Glutamatergic neuron (in vitro differentiated cells): ENCODE measurements around the gene NTPCR. TPM values are rescaled to one million over a fixed set of nuclear protein-coding genes. Genes with fewer than 3 reads are reported as not detected.

ENCODE experiments used
- DNase-seq: peaks from one replicate; pipeline ENCODE4 v3.0.0; 2022
- H3K27ac Mint-ChIP-seq: one replicate; pipeline ENCODE4 v1.8.0; 2020; ENCODE audit warnings: mild to moderate bottlenecking, mixed read lengths, inconsistent platforms; ENCODE audit not compliant: unreplicated experiment
- H3K27me3 Mint-ChIP-seq: one replicate; pipeline ENCODE4 v1.8.0; 2020; ENCODE audit warnings: mild to moderate bottlenecking, moderate library complexity, mixed read lengths, inconsistent platforms; ENCODE audit not compliant: unreplicated experiment
- H3K36me3 Mint-ChIP-seq: one replicate; pipeline ENCODE4 v1.8.0; 2020; ENCODE audit warnings: mild to moderate bottlenecking, mixed read lengths, inconsistent platforms; ENCODE audit not compliant: unreplicated experiment
- H3K4me1 Mint-ChIP-seq: one replicate; pipeline ENCODE4 v1.8.0; 2020; ENCODE audit warnings: mild to moderate bottlenecking, low read depth, mixed read lengths, inconsistent platforms; ENCODE audit not compliant: unreplicated experiment
- H3K4me3 Mint-ChIP-seq: one replicate; pipeline ENCODE4 v1.8.0; 2020; ENCODE audit warnings: mild to moderate bottlenecking, mixed read lengths, inconsistent platforms; ENCODE audit not compliant: unreplicated experiment
- H3K9me3 Mint-ChIP-seq: one replicate; pipeline ENCODE4 v1.8.0; 2020; ENCODE audit warnings: mild to moderate bottlenecking, moderate library complexity, mixed read lengths, inconsistent platforms; ENCODE audit not compliant: unreplicated experiment
- total RNA-seq: library from RNA; stranded (reverse); fragmentation: NEBNext Ultra II Directional; extraction: Animal tissue kit (Norgen Biotek cat#: 25700); gene quantifications from one replicate; pipeline ENCODE4 v1.2.1, GENCODE V29; 2021; ENCODE audit not compliant: unreplicated experiment
- TF ChIP-seq, protein P1 (sequence below): fragments of 200-600 bp; sonication (generic); IDR thresholded peaks from one replicate; pipeline ENCODE4 v1.5.0; 2021; ENCODE audit not compliant: partially characterized antibody, unreplicated experiment

The NTPCR gene
- total RNA-seq, 1 donor from 2014 or later, result 40.7 TPM

DNA sequence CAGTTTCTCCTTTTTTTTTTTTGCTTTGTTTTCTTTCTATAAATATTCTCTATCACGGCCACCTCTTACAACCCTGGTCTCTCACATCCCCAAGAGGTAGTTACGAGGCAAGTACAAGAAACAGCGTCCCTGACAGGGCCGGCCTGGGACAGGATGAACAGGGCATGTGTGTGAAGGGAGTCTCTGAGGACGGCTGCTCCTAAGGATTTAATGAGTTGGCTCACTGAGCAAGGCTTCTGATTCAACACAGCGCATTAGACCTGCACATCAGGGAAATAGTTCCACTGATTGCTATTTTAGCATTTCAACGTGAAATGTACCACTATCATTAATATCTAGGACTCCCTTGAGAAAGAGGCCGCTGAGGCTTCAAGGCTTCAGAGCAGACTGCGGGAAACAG, 54.0 kb downstream of the NTPCR start:
- TF ChIP-seq, protein P1, sequence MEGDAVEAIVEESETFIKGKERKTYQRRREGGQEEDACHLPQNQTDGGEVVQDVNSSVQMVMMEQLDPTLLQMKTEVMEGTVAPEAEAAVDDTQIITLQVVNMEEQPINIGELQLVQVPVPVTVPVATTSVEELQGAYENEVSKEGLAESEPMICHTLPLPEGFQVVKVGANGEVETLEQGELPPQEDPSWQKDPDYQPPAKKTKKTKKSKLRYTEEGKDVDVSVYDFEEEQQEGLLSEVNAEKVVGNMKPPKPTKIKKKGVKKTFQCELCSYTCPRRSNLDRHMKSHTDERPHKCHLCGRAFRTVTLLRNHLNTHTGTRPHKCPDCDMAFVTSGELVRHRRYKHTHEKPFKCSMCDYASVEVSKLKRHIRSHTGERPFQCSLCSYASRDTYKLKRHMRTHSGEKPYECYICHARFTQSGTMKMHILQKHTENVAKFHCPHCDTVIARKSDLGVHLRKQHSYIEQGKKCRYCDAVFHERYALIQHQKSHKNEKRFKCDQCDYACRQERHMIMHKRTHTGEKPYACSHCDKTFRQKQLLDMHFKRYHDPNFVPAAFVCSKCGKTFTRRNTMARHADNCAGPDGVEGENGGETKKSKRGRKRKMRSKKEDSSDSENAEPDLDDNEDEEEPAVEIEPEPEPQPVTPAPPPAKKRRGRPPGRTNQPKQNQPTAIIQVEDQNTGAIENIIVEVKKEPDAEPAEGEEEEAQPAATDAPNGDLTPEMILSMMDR, result no peak
- Mint-ChIP-seq H3K36me3 (peaks cover 7% of the 10 kb centered on the region), H3K27ac (no peak overlapping the region), H3K4me1 (peaks cover 2% of the 10 kb centered on the region), H3K9me3 (peaks cover 10% of the 10 kb centered on the region), H3K27me3 (peaks cover 3% of the 10 kb centered on the region), H3K4me3 (no peak overlapping the region)
- no peak for DNase-seq

DNA sequence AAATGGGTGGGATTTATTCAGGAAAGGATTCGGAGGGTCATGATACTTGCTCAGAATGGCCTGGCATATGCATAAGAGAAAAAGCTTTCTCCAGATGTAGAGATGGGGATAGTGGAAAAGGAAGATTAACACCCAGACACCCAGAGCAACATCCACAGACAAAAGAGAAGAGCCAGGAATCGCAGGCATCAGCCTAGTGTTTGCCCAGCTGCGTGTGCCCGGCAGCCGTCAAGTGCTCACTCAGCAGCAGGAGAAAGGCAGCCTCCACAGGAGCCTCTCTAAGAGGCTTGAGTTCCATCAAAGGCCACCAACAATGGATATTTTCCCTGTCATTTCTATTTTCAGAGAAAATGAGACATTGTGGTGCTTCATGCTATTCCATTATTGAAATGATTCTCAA, 54.7 kb downstream of the NTPCR start:
- H3K4me1 Mint-ChIP-seq, result peaks cover 2% of the 10 kb centered on the region
- H3K36me3 Mint-ChIP-seq, result peaks cover 7% of the 10 kb centered on the region
- peaks cover 10% of the 10 kb centered on the region for H3K9me3 Mint-ChIP-seq
- TF ChIP-seq, protein P1, result no peak
- H3K4me3 Mint-ChIP-seq, result no peak overlapping the region
- H3K27ac Mint-ChIP-seq, result no peak overlapping the region
- H3K27me3 Mint-ChIP-seq, result peaks cover 3% of the 10 kb centered on the region
- DNase-seq, result no peak

DNA sequence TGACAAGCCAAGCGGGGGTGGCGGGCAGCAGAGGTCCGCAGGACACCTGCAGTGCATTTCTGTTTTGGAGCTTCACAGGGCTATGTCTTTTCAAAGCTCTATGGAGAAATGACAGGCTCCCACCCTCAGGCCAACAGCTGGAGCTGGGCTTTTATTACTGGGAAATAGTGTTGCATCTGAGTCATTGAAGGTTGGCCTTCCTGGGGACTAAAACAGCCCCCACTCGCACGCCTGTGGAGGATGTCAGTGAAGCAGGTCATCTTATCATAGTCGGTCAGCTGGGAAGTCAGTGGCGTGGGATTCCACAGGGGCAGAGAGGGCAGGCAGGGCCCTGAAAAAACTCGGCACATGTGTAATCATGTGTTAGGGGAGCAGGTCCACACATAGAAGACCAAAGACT, 55.3 kb downstream of the NTPCR start:
- H3K27ac Mint-ChIP-seq, result no peak overlapping the region
- peaks cover 2% of the 10 kb centered on the region for H3K4me1 Mint-ChIP-seq
- no peak overlapping the region for H3K4me3 Mint-ChIP-seq
- TF ChIP-seq, protein P1, result no peak
- peaks cover 7% of the 10 kb centered on the region for H3K36me3 Mint-ChIP-seq
- DNase-seq, result no peak
- H3K9me3 Mint-ChIP-seq, result peaks cover 10% of the 10 kb centered on the region
- H3K27me3 Mint-ChIP-seq, result peaks cover 1% of the 10 kb centered on the region

DNA sequence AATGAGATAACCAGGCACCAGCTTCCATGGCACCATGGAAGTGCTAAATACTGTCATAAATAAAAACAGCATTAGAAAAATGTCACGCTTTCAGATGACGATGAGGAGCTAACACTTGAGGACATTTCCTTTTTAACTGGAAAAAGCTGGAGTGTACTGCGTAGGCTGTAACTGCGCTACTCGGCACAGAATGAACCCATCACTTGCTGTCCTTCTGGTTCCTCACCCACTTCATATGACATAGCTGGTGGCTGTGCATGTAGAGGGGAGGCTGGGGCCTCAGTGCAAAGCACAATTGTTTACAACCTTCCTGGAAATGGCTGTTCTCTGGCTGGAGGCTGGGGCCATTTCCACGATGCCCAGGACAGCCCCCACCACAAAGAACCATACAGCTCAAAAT, 55.7 kb downstream of the NTPCR start:
- no peak overlapping the region for H3K27ac Mint-ChIP-seq
- no peak overlapping the region for H3K4me3 Mint-ChIP-seq
- peaks cover 10% of the 10 kb centered on the region for H3K9me3 Mint-ChIP-seq
- no peak for DNase-seq
- peaks cover 2% of the 10 kb centered on the region for H3K4me1 Mint-ChIP-seq
- H3K27me3 Mint-ChIP-seq, result peaks cover 1% of the 10 kb centered on the region
- H3K36me3 Mint-ChIP-seq, result peaks cover 7% of the 10 kb centered on the region
- TF ChIP-seq, protein P1, result no peak

DNA sequence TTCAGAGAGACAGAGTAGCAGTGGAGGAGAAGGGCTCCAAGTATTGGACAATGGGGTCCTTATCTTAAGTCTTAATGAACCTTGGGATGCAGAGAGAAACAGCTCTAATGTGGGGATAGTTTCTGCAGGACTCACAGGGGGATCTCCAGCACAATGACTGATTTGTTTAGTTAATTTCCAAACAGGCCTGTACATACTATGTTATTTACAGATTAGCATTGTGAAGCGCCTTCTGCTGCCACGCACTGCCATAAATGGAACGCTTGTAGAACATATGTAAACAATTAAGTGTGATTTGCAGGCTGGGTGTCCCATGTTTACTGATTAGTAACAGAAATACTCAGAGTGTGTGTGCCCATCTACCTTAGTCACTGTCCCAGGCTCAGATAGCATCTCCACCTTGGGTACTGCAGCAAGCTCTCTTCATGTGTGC, 56.1 kb downstream of the NTPCR start:
- Mint-ChIP-seq H3K4me1 (peaks cover 2% of the 10 kb centered on the region), H3K27ac (no peak overlapping the region), H3K36me3 (peaks cover 7% of the 10 kb centered on the region), H3K27me3 (peaks cover 1% of the 10 kb centered on the region), H3K9me3 (peaks cover 10% of the 10 kb centered on the region), H3K4me3 (no peak overlapping the region)
- TF ChIP-seq, protein P1, result no peak
- no peak for DNase-seq
